ENCODE measurements around the gene DUSP18. TPM values are rescaled to one million over a fixed set of nuclear protein-coding genes. Genes with fewer than 3 reads are reported as not detected.
A peak's percentile ranks its signal among the peaks of the same experiment; 100 is the strongest.

DUSP18 gene
- total and polyA plus RNA-seq, 2 experiments from 2014 or later, result 9.5 to 12.4 TPM

GRCh38 chr22:30705710-30706651, 38.3 kb upstream of the DUSP18 start:
- peak overlapping the region; percentile 68 for H3K27ac ChIP-seq
- H3K4me2 ChIP-seq (ENCODE audit: unreplicated experiment), result peak overlapping the region; percentile 54
- 2% methylated on average over 11 of the region's 11 CpGs for WGBS, 2 experiments (ENCODE audit: low coverage in 1 of 2, low lambda C conversion rate in 2 of 2, missing lambda C conversion rate in 2 of 2)
- H3K4me3 ChIP-seq, result 0 out of 2 replicates have a peak overlapping the region, but pooled peaks have one; percentile 1
- H3K36me3 ChIP-seq (ENCODE audit: low read depth), result no peaks in the 10 kb centered on the region
- TF ChIP-seq EZH2phosphoT487 (IDR thresholded peaks at IDR 0.05; ENCODE audit: insufficient read depth, low read depth), result no peak
- TF ChIP-seq EZH2 (IDR thresholded peaks at IDR 0.05; ENCODE audit: insufficient read depth, poor library complexity, severe bottlenecking), result no peak
- in situ Hi-C loops (cut with MboI), result no loop called here
- no peaks in the 10 kb centered on the region for H3K27me3 ChIP-seq (replicated peaks; ENCODE audit: insufficient read depth)
- DNase-seq, result peak; percentile 94
- no peaks in the 10 kb centered on the region for H3K9me3 ChIP-seq (ENCODE audit: low read depth)
- H3K4me1 ChIP-seq (ENCODE audit: insufficient read depth), result peaks cover 23% of the 10 kb centered on the region
- H3F3A ChIP-seq (ENCODE audit: insufficient read depth), result peaks cover 15% of the 10 kb centered on the region
- no peaks in the 10 kb centered on the region for H3K79me2 ChIP-seq (ENCODE audit: insufficient read depth)
- no peaks in the 10 kb centered on the region for H4K20me1 ChIP-seq (ENCODE audit: insufficient read depth)
- H2AFZ ChIP-seq, result peak overlapping the region; percentile 28; the same call in 1 of the 2 replicates
- H3K9me2 ChIP-seq (ENCODE audit: insufficient read depth), result no peaks in the 10 kb centered on the region
- peak overlapping the region; percentile 61 for H3K9ac ChIP-seq

- peaks cover 23% of the 10 kb centered on the region for H3K4me1 ChIP-seq (ENCODE audit: insufficient read depth)
- WGBS, 2 experiments (ENCODE audit: low coverage in 1 of 2, low lambda C conversion rate in 2 of 2, missing lambda C conversion rate in 2 of 2), result 97 to 98% methylated on average over 5 of the region's 5 CpGs
- no peaks in the 10 kb centered on the region for H3K9me2 ChIP-seq (ENCODE audit: insufficient read depth)
- no peaks in the 10 kb centered on the region for H3K9me3 ChIP-seq (ENCODE audit: low read depth)
- no peak overlapping the region for H3K27ac ChIP-seq
- H3K4me3 ChIP-seq, result no peak overlapping the region
- no peak overlapping the region for H2AFZ ChIP-seq
- no peak for DNase-seq
- H3K36me3 ChIP-seq (ENCODE audit: low read depth), result no peaks in the 10 kb centered on the region
- no peak overlapping the region for H3K4me2 ChIP-seq (ENCODE audit: unreplicated experiment)
- no peak overlapping the region for H3K9ac ChIP-seq
- no peaks in the 10 kb centered on the region for H3K79me2 ChIP-seq (ENCODE audit: insufficient read depth)
- no peaks in the 10 kb centered on the region for H4K20me1 ChIP-seq (ENCODE audit: insufficient read depth)
- H3K27me3 ChIP-seq (replicated peaks; ENCODE audit: insufficient read depth), result no peaks in the 10 kb centered on the region
- no peak for TF ChIP-seq EZH2 (IDR thresholded peaks at IDR 0.05; ENCODE audit: insufficient read depth, poor library complexity, severe bottlenecking)
- no peak for TF ChIP-seq EZH2phosphoT487 (IDR thresholded peaks at IDR 0.05; ENCODE audit: insufficient read depth, low read depth)
- H3F3A ChIP-seq (ENCODE audit: insufficient read depth), result peaks cover 15% of the 10 kb centered on the region
- in situ Hi-C loops (cut with MboI), result no loop called here
These were observed 37.3 kb upstream of the DUSP18 start for GRCh38 chr22:30704978-30705377.

GRCh38 chr22:30702856-30703255, 35.2 kb upstream of the DUSP18 start:
- H3K36me3 ChIP-seq (ENCODE audit: low read depth), result no peaks in the 10 kb centered on the region
- H3K4me1 ChIP-seq (ENCODE audit: insufficient read depth), result peaks cover 23% of the 10 kb centered on the region
- no peak overlapping the region for H3K4me3 ChIP-seq
- H3K9me2 ChIP-seq (ENCODE audit: insufficient read depth), result no peaks in the 10 kb centered on the region
- H3K9me3 ChIP-seq (ENCODE audit: low read depth), result no peaks in the 10 kb centered on the region
- peaks cover 15% of the 10 kb centered on the region for H3F3A ChIP-seq (ENCODE audit: insufficient read depth)
- H3K4me2 ChIP-seq (ENCODE audit: unreplicated experiment), result no peak overlapping the region
- no peaks in the 10 kb centered on the region for H3K79me2 ChIP-seq (ENCODE audit: insufficient read depth)
- in situ Hi-C loops (cut with MboI), result no loop called here
- H3K9ac ChIP-seq, result no peak overlapping the region
- DNase-seq, result no peak
- no peak overlapping the region for H2AFZ ChIP-seq
- H4K20me1 ChIP-seq (ENCODE audit: insufficient read depth), result no peaks in the 10 kb centered on the region
- H3K27me3 ChIP-seq (replicated peaks; ENCODE audit: insufficient read depth), result no peaks in the 10 kb centered on the region
- 94 to 100% methylated on average over 1 of the region's 1 CpG for WGBS, 2 experiments (ENCODE audit: low coverage in 1 of 2, low lambda C conversion rate in 2 of 2, missing lambda C conversion rate in 2 of 2)
- TF ChIP-seq EZH2phosphoT487 (IDR thresholded peaks at IDR 0.05; ENCODE audit: insufficient read depth, low read depth) (no peak), EZH2 (IDR thresholded peaks at IDR 0.05; ENCODE audit: insufficient read depth, poor library complexity, severe bottlenecking) (no peak)
- no peak overlapping the region for H3K27ac ChIP-seq

- Histone ChIP-seq H3K9me2 (ENCODE audit: insufficient read depth) (no peaks in the 10 kb centered on the region), H3F3A (ENCODE audit: insufficient read depth) (peaks cover 13% of the 10 kb centered on the region), H3K36me3 (ENCODE audit: low read depth) (no peaks in the 10 kb centered on the region), H2AFZ (no peak overlapping the region), H3K9ac (no peak overlapping the region), H3K79me2 (ENCODE audit: insufficient read depth) (no peaks in the 10 kb centered on the region), H3K4me2 (ENCODE audit: unreplicated experiment) (no peak overlapping the region), H3K4me3 (no peak overlapping the region), H3K27me3 (replicated peaks; ENCODE audit: insufficient read depth) (no peaks in the 10 kb centered on the region), H3K9me3 (ENCODE audit: low read depth) (no peaks in the 10 kb centered on the region), H4K20me1 (ENCODE audit: insufficient read depth) (no peaks in the 10 kb centered on the region), H3K27ac (no peak overlapping the region), H3K4me1 (ENCODE audit: insufficient read depth) (peaks cover 21% of the 10 kb centered on the region)
- peak; percentile 69 for DNase-seq
- no peak for TF ChIP-seq EZH2phosphoT487 (IDR thresholded peaks at IDR 0.05; ENCODE audit: insufficient read depth, low read depth)
- no peak for TF ChIP-seq EZH2 (IDR thresholded peaks at IDR 0.05; ENCODE audit: insufficient read depth, poor library complexity, severe bottlenecking)
- WGBS, 2 experiments (ENCODE audit: low coverage in 1 of 2, low lambda C conversion rate in 2 of 2, missing lambda C conversion rate in 2 of 2), result 82 to 100% methylated on average over 1 of the region's 1 CpG
- in situ Hi-C loops (cut with MboI), result no loop called here
These were observed 34.2 kb upstream of the DUSP18 start for GRCh38 chr22:30701872-30702271.
